ENCODE results near the gene PPOX. TPM values are rescaled to one million over a fixed set of nuclear protein-coding genes. Genes with fewer than 3 reads are reported as not detected.

PPOX gene
- total RNA-seq, 8 experiments from 2014 or later: 18.4 to 86.8 (median 39.6) TPM

DNA sequence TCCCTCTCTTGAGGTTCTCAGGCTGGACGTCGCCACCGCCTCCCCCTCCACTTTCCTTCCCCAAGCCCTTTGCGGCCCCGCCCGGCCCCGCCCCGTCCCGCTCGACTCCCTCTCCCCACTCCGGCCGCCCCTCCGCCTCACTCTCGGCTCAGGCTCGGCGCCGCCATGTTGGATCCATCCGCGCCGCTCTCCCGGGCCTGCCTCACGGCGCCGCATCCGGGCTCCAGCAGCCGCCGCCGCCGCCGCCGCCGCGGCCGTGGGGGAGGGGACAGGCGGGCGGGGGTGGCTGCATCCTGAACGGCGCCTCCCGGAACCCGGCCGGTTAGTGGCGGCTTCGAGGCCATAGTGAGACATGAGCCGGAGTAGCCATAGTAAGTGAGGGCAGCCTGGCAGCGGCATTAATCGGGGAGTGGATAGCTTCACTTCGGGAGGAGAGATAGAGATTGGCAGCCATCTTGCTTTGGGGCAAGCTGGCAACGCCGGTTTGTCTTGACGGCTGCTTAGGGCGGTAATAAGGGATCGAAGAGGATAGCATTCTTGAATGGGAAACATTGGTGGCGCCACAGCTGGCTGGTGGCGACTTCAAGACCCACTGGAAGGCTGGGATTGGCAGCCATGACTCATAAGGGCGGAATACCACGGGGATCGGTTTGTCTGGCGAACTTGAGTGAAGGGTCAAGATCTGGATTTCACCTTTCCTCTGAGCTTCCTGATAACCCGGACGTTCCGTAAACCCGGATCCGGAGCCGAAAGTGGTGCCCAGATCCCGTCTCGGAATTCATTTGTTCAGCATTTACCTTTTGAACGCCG lies 33.6 kb upstream of the PPOX start, which contains the start of gene DEDD:
TSS of gene DEDD (minus strand) at position 258 of the 810 bp plus-strand sequence. CDS start 8,205 bp downstream, outside the sequence.
- in situ Hi-C loops (cut with MboI; ENCODE audit: low pct_unique_long_range_greater_than_20kb in 2 of 9, low sequenced_read_pairs in 9 of 9, unreplicated experiment in 9 of 9): loop anchor here in 1 of 9 experiments (25.0 kb wide), 1 partner anchor 95 kb away; the partner anchor contains the start of genes TSTD1 and USF1
- peak; percentile 75 to 90 (median 88) for ATAC-seq (replicated peaks in 6 of 8)
- 0 to 2% (median 0%) methylated on average over 2 to 27 of the region's 68 CpGs; no CpG with 5 or more reads in 3 of the 10 experiments for WGBS, 10 experiments
- H3K27ac ChIP-seq: peak within 1 kb of the TSS; percentile 96 to 99
- peak within 1 kb of the TSS; percentile 45 to 74 (median 55) for H3K4me3 ChIP-seq
- peaks cover 15 to 22% of the 10 kb centered on the region in 2 donors for H3K4me1 ChIP-seq (replicated peaks in 1 of 2)

DNA sequence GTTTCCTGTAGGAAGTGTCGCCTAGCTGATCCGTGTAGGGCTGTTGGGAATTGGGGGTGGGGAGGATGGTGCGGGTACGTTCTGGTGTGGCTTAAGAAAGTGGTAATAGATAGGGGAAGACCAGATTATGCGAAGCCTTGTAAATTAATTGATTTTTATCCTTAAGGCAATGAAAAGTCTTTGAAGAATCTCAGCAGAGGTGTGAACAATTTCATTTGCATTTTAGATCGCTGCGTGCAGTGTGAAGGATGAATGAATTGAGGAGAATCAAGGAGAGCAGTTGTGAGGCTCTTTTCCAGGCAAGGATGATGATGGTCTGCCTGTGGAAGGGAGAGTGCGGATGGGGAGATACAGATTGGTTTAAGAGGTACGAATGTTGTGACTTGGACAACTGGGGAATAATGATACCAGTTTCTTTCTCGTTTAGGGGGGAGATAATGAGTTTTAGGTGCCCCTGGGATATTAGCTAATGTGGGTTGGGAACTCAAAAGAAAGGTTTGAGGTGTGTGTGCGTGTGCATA lies 32.9 kb upstream of the PPOX start:
- ATAC-seq (replicated peaks in 6 of 8): peak in 6 of 8 experiments; percentile 0 to 32 (median 19)
- H3K27ac ChIP-seq: peak overlapping the region; percentile 96 to 99
- in situ Hi-C loops (cut with MboI; ENCODE audit: low pct_unique_long_range_greater_than_20kb in 2 of 9, low sequenced_read_pairs in 9 of 9, unreplicated experiment in 9 of 9): loop anchor here in 1 of 9 experiments (25.0 kb wide), 1 partner anchor 96 kb away; the partner anchor contains the start of genes TSTD1 and USF1
- peak overlapping the region; percentile 45 to 74 (median 55) for H3K4me3 ChIP-seq
- WGBS, 10 experiments: 0 to 8% (median 2%) methylated on average over 1 to 11 of the region's 11 CpGs
- peaks cover 15 to 22% of the 10 kb centered on the region in 2 donors for H3K4me1 ChIP-seq (replicated peaks in 1 of 2)

DNA sequence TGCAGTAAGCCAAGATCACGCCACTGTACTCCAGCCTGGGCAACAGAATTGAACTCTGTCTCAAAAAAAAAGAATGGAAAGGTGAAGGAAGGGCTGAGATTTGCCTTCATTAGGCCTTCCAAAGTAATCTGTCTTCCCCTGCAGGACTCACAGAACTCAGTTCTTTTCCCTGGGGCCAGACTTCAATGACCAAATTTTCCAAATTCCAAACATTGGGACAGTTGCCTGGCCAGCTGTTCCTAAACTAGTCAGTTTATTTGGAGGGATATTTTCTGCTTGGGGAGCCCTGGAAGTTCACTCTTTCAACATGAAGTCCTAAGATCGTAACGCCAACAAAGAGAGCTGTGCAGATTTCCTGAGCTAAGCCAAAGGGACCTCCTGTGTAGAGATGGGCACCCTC lies 28.3 kb upstream of the PPOX start:
- Histone ChIP-seq H3K27ac (no peak overlapping the region), H3K4me1 (replicated peaks in 1 of 2) (peaks cover 5 to 11% of the 10 kb centered on the region in 2 donors), H3K4me3 (no peak overlapping the region)
- in situ Hi-C loops (cut with MboI; ENCODE audit: low pct_unique_long_range_greater_than_20kb in 2 of 9, low sequenced_read_pairs in 9 of 9, unreplicated experiment in 9 of 9): loop anchor here in 1 of 9 experiments (25.0 kb wide), 1 partner anchor 101 kb away; the partner anchor contains the start of genes TSTD1 and USF1
- no peak for ATAC-seq (replicated peaks in 6 of 8)
- WGBS, 10 experiments: 80 to 100% (median 86%) methylated on average over 1 to 3 of the region's 3 CpGs; no CpG with 5 or more reads in 4 of the 10 experiments

DNA sequence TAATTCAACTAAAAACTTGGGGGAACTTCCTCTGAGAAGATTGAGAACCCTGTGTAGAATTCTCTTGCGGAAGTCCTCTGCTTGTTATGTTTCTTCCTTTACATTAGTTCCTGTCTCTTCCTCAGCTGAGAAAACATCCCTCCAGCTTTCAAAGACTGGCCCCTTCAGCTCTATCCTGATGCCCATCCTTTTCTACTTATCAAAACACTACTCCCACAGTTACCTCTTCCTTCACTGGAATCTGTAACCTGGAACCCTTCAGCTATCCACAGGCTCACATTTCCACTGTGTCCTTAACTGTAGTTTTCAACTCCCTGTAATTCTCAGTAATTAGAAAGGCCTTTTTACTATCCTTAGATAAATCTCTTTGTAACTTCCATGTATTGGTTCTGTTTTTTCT lies 27.8 kb upstream of the PPOX start:
- in situ Hi-C loops (cut with MboI; ENCODE audit: low pct_unique_long_range_greater_than_20kb in 2 of 9, low sequenced_read_pairs in 9 of 9, unreplicated experiment in 9 of 9): loop anchor here in 1 of 9 experiments (25.0 kb wide), 1 partner anchor 101 kb away; the partner anchor contains the start of genes TSTD1 and USF1
- Histone ChIP-seq H3K4me3 (no peak overlapping the region), H3K27ac (no peak overlapping the region), H3K4me1 (replicated peaks in 1 of 2) (peaks cover 5 to 11% of the 10 kb centered on the region in 2 donors)
- WGBS, 10 experiments: 83 to 100% (median 100%) methylated on average over 1 of the region's 1 CpG; no CpG with 5 or more reads in 2 of the 10 experiments
- ATAC-seq (replicated peaks in 6 of 8): no peak

DNA sequence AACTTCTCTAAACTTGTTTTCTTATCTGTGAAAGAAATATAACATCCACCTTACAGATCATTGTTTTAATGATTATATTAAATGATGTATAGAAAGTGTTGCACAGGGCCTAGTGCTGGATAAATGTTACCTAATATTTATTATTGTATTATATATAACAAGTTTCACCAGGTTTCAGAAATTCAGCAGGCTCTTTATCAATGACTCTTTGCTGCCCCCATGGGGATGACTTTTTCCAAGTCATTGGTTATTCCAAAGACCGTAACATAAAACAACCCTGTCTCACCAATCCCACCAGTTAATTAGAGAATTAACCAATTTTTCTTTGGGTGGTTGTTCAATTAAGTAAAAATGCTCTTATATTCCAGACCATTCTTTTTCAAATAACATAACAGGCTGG lies 26.5 kb upstream of the PPOX start:
- in situ Hi-C loops (cut with MboI; ENCODE audit: low pct_unique_long_range_greater_than_20kb in 2 of 9, low sequenced_read_pairs in 9 of 9, unreplicated experiment in 9 of 9): loop anchor here in 1 of 9 experiments (25.0 kb wide), 1 partner anchor 102 kb away; the partner anchor contains the start of genes TSTD1 and USF1

DNA sequence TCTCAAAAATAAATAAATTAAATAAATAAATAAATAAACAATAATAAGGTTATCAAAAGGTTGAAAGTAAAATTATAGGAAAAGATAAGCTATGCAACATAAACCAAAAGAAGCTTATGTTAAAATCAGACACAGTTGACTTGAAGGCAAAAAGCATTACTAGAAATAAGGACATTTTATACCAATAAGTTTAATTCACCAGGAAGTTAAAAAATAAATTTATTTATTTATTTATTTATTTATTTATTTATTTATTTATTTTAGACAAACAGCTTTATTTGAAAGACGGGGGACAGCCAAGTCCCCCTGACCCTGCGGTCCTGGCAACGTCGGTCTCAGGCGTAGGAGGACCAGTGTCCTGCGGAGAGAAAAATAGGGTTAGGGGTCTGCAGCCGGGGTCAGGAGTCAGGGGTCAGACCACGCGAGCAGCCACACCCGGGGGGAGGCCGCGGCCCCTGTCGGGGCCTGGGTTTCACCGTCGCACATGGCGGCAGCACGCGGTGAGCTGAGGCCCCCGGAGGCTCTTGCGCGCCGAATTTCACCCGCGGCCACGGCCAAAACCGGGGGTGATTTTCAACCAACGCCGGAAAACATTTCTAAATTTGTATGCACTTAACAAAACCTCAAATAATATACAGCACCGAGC lies 25.3 kb upstream of the PPOX start:
- no peak for ATAC-seq (replicated peaks in 6 of 8)
- no peak overlapping the region for H3K27ac ChIP-seq
- H3K4me3 ChIP-seq: no peak overlapping the region
- H3K4me1 ChIP-seq (replicated peaks in 1 of 2): no peaks in the 10 kb centered on the region
- in situ Hi-C loops (cut with MboI; ENCODE audit: low pct_unique_long_range_greater_than_20kb in 2 of 9, low sequenced_read_pairs in 9 of 9, unreplicated experiment in 9 of 9): loop anchor here in 1 of 9 experiments (25.0 kb wide), 1 partner anchor 104 kb away; the partner anchor contains the start of genes TSTD1 and USF1
- WGBS, 10 experiments: 89 to 100% (median 99%) methylated on average over 1 to 29 of the region's 29 CpGs; no CpG with 5 or more reads in 2 of the 10 experiments

More for the DNA sequence above, 26.5 kb upstream of the PPOX start:
- no peak overlapping the region for H3K4me3 ChIP-seq
- WGBS, 10 experiments: 33 to 100% (median 93%) methylated on average over 1 of the region's 1 CpG; no CpG with 5 or more reads in 2 of the 10 experiments
- peaks cover 0 to under 1% of the 10 kb centered on the region in 2 donors for H3K4me1 ChIP-seq (replicated peaks in 1 of 2)
- no peak overlapping the region for H3K27ac ChIP-seq
- peak in 4 of 8 experiments; percentile 33 to 54 (median 44) for ATAC-seq (replicated peaks in 6 of 8)

DNA sequence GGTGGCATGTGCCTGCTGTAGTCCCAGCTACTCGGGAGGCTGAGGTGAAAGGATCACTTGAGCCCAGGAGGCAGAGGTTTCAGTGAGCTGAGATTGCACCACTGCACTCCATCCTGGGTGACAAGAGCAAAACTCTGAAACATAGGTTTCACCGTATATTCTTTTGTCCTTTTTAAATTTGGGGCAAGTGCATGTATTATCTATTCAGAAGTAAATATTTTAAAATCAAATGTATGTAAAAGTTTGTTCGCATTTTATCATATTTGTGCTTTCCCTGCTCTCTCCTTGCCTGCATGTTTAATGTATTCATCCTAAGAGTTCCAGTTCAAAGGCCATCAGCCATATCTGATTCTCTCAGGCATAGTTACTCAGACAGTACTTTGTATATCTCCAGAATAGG lies 20.4 kb upstream of the PPOX start:
- Histone ChIP-seq H3K27ac (no peak overlapping the region), H3K4me3 (no peak overlapping the region), H3K4me1 (replicated peaks in 1 of 2) (no peaks in the 10 kb centered on the region)
- in situ Hi-C loops (cut with MboI; ENCODE audit: low pct_unique_long_range_greater_than_20kb in 2 of 9, low sequenced_read_pairs in 9 of 9, unreplicated experiment in 9 of 9): loop anchor here in 1 of 9 experiments (25.0 kb wide), 1 partner anchor 109 kb away; the partner anchor contains the start of genes TSTD1 and USF1
- no peak for ATAC-seq (replicated peaks in 6 of 8)
- WGBS, 10 experiments: 50 to 94% (median 82%) methylated on average over 1 to 3 of the region's 3 CpGs

DNA sequence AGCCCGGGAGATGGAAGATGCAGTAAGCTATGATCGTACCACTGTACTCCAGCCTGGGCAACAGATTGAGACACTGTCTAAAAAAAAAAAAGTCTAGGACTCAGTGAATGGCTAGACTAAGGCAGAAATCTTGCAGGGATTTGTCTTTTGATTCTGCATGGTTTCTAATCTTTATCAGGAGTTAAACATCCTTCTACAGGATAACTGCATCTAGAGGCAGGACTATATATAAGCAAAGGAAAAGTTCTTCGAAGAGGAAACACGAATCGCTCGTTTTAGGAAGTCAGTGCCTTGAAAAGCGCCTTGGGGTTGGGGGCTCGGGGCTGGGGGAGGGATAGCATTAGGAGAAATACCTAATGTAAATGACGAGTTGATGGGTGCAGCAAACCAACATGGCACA lies 13.1 kb upstream of the PPOX start:
- WGBS, 10 experiments: 3 to 100% (median 56%) methylated on average over 1 to 8 of the region's 9 CpGs; no CpG with 5 or more reads in 2 of the 10 experiments
- H3K4me3 ChIP-seq: peak overlapping the region; percentile 47 to 87 (median 79)
- peaks cover 5 to 11% of the 10 kb centered on the region in 2 donors for H3K4me1 ChIP-seq (replicated peaks in 1 of 2)
- peak overlapping the region; percentile 98 for H3K27ac ChIP-seq
- no peak for ATAC-seq (replicated peaks in 6 of 8)
- in situ Hi-C loops (cut with MboI; ENCODE audit: low pct_unique_long_range_greater_than_20kb in 2 of 9, low sequenced_read_pairs in 9 of 9, unreplicated experiment in 9 of 9): loop anchor here in 1 of 9 experiments (25.0 kb wide), 1 partner anchor 741 kb away; the partner anchor contains the start of gene VANGL2

DNA sequence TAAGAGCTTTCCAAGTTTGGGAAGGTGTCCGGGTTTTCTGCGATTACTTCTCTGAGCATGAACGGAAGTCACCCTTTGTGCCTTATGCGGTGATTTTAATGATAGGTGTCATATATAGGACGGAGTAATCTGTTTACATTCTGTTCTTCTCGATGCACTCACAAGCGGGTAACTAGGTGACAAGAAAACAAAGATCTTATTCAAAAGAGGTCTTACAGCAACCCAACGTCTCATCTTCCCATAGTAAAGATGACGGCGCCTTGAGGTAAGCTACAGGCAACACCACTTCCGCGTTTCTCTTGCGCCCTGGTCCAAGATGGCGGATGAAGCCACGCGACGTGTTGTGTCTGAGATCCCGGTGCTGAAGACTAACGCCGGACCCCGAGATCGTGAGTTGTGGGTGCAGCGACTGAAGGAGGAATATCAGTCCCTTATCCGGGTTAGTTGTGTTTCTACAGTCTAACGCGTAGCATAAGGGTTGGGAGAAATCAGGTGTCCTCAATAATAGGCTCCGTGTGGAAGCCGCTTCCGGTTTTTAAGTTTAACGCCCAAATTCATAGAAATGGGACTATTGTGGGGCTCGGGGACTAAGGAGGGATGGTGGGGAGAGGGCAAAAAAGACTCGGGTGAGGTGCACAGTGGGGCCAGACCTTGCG lies 12.4 kb upstream of the PPOX start, which contains the start of gene UFC1:
TSS of gene UFC1 (plus strand) at position 297 of the 656 bp plus-strand sequence. CDS start at position 317, 20 bp downstream.
- Histone ChIP-seq H3K4me3 (peak within 1 kb of the TSS; percentile 47 to 87 (median 79)), H3K27ac (peak within 1 kb of the TSS; percentile 98), H3K4me1 (replicated peaks in 1 of 2) (peaks cover 9 to 15% of the 10 kb centered on the region in 2 donors)
- in situ Hi-C loops (cut with MboI; ENCODE audit: low pct_unique_long_range_greater_than_20kb in 2 of 9, low sequenced_read_pairs in 9 of 9, unreplicated experiment in 9 of 9): loop anchor here in 1 of 9 experiments (25.0 kb wide), 1 partner anchor 742 kb away; the partner anchor contains the start of gene VANGL2
- ATAC-seq (replicated peaks in 6 of 8): peak; percentile 94 to 97 (median 96)
- WGBS, 10 experiments: 0 to 4% (median 1%) methylated on average over 1 to 29 of the region's 33 CpGs

DNA sequence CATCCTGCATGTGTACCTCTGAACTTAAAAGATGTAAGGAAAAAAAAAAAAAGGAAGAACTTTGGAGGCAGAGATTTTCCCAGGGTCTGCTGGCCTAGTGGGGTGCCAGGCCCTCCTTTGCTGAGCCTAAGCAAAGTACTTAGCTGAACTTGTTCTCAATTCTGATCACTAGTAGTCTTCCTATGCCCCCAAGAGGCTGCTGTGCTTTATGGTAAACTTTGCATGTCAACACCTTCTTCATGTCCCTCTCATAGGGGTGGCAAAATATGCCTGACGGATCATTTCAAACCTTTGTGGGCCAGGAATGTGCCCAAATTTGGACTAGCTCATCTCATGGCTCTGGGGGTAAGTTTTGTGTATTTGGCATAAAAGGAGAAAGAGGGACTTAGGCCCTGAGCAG lies 8.4 kb upstream of the PPOX start:
- in situ Hi-C loops (cut with MboI; ENCODE audit: low pct_unique_long_range_greater_than_20kb in 2 of 9, low sequenced_read_pairs in 9 of 9, unreplicated experiment in 9 of 9): loop anchor here in 1 of 9 experiments (25.0 kb wide), 1 partner anchor 746 kb away; the partner anchor contains the start of gene VANGL2
- Histone ChIP-seq H3K27ac (no peak overlapping the region), H3K4me3 (no peak overlapping the region), H3K4me1 (replicated peaks in 1 of 2) (peaks cover 17 to 20% of the 10 kb centered on the region in 2 donors)
- WGBS, 10 experiments: 94 to 100% (median 100%) methylated on average over 1 of the region's 1 CpG; no CpG with 5 or more reads in 5 of the 10 experiments
- no peak for ATAC-seq (replicated peaks in 6 of 8)

DNA sequence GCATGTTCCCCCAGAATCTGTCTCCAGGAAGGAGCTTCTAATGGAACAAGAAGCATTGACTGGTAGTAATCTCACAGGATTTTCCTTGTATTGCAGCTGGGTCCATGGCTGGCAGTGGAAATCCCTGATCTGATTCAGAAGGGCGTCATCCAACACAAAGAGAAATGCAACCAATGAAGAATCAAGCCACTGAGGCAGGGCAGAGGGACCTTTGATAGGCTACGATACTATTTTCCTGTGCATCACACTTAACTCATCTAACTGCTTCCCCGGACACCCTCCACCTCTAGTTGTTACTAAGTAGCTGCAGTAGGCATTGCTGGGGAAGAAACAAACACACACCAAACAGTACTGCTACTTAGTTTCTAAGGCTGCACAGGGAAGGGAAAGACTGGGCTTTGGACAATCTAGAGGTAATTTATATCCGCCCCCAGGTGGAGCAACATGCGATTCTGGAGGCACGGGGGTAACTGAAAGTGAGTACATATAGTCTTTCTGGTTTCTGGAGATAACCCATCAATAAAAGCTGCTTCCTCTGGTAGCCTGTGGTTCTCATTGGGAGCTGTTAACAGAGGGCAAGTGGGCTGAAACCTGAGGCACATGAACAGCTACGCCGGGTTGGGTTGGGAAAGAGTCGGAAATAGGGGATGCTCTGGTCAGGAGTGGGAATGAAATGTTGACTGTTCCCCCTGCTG lies 7.8 kb upstream of the PPOX start:
- in situ Hi-C loops (cut with MboI; ENCODE audit: low pct_unique_long_range_greater_than_20kb in 2 of 9, low sequenced_read_pairs in 9 of 9, unreplicated experiment in 9 of 9): loop anchor here in 1 of 9 experiments (25.0 kb wide), 1 partner anchor 746 kb away; the partner anchor contains the start of gene VANGL2
- WGBS, 10 experiments: 40 to 100% (median 80%) methylated on average over 1 to 7 of the region's 9 CpGs; no CpG with 5 or more reads in 2 of the 10 experiments
- no peak for ATAC-seq (replicated peaks in 6 of 8)
- peak overlapping the region; percentile 81 to 99 (median 95) for H3K4me3 ChIP-seq
- H3K4me1 ChIP-seq (replicated peaks in 1 of 2): peaks cover 17 to 18% of the 10 kb centered on the region in 2 donors
- H3K27ac ChIP-seq: peak overlapping the region; percentile 96 to 97
